OCI-LY1 (cell line): ENCODE data around the gene TBC1D5.

Experiments used
- EZH2 ChIP-seq: fragments of 200-600 bp; sonication (generic), shearing (Covaris generic); IDR thresholded peaks from 2 replicates; pipeline ENCODE4 v1.8.0; 2017; ENCODE audit warnings: borderline replicate concordance, mixed run types, mild to moderate bottlenecking, antibody characterized with exemption, low read length, moderate library complexity, mixed read lengths
- TF ChIP-seq, protein P1 (sequence below): fragments of 200-600 bp; sonication (generic), shearing (Covaris generic); IDR thresholded peaks from 2 replicates; pipeline ENCODE4 v1.5.1; 2017; ENCODE audit warnings: mild to moderate bottlenecking, antibody characterized with exemption, low read length, moderate library complexity, mixed read lengths

DNA sequence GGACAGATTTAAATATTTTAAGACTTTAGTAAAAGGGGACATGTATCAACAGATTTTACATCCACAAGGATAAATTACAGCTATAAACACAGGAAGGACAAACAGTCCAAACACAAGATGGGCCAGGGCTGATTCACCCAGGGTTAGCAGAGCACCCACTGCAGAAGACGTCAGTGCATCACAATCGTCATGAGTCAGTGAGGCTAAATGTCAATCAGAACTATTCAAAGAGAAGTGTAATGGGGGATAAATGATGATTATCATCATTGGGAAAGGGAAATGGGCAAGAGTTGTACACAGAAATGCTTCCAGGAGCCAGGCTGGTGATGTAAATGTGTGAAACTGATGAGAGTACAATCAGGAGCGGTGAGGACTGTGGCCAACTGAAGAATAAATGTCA is 630.8 kb downstream of the TBC1D5 start:
- TF ChIP-seq, protein P1, sequence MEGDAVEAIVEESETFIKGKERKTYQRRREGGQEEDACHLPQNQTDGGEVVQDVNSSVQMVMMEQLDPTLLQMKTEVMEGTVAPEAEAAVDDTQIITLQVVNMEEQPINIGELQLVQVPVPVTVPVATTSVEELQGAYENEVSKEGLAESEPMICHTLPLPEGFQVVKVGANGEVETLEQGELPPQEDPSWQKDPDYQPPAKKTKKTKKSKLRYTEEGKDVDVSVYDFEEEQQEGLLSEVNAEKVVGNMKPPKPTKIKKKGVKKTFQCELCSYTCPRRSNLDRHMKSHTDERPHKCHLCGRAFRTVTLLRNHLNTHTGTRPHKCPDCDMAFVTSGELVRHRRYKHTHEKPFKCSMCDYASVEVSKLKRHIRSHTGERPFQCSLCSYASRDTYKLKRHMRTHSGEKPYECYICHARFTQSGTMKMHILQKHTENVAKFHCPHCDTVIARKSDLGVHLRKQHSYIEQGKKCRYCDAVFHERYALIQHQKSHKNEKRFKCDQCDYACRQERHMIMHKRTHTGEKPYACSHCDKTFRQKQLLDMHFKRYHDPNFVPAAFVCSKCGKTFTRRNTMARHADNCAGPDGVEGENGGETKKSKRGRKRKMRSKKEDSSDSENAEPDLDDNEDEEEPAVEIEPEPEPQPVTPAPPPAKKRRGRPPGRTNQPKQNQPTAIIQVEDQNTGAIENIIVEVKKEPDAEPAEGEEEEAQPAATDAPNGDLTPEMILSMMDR: no peak
- TF ChIP-seq EZH2: no peak
